ENCODE results near the gene FBXW5. TPM values are rescaled to one million over a fixed set of nuclear protein-coding genes. Genes with fewer than 3 reads are reported as not detected.

Gene FBXW5
- total RNA-seq, 1 experiment from 2014 or later = 62.2 TPM

GRCh38 chr9:136963341-136963740 is 18.8 kb upstream of the FBXW5 start:
- Histone ChIP-seq H2BK12ac (ENCODE audit: insufficient read length, low read depth, low read length) (no peak overlapping the region), H3T11ph (ENCODE audit: low read length) (no peak overlapping the region), H3K79me2 (ENCODE audit: insufficient read depth, low read length) (no peaks in the 10 kb centered on the region), H3K4me2 (ENCODE audit: insufficient read depth, insufficient read length, low read length) (no peak overlapping the region), H4K20me1 (ENCODE audit: control insufficient read depth, insufficient read depth, insufficient read length) (no peaks in the 10 kb centered on the region), H3K23me2 (ENCODE audit: insufficient read length, low read depth, low read length, poor library complexity, severe bottlenecking) (no peaks in the 10 kb centered on the region), H3K27me3 (ENCODE audit: insufficient read depth, low read length) (no peaks in the 10 kb centered on the region), H4K8ac (replicated peaks; ENCODE audit: insufficient read length, low read depth, low read length) (no peak overlapping the region), H4K5ac (ENCODE audit: insufficient read length, low read depth, low read length) (no peak overlapping the region), H3K27ac (ENCODE audit: insufficient read length, low read depth, low read length) (no peak overlapping the region), H3K56ac (ENCODE audit: insufficient read length, low read depth, low read length) (no peak overlapping the region), H2AK5ac (ENCODE audit: insufficient read length, low read length) (no peak overlapping the region), H3K23ac (ENCODE audit: insufficient read length, low read depth, low read length) (no peak overlapping the region), H2BK5ac (ENCODE audit: insufficient read length, low read length) (no peak overlapping the region), H3K4ac (ENCODE audit: low read depth, low read length) (no peak overlapping the region), H3K9me3 (ENCODE audit: control insufficient read depth, low read depth, low read length) (no peaks in the 10 kb centered on the region), H3K18ac (ENCODE audit: insufficient read length, low read depth, low read length) (no peak overlapping the region), H2BK15ac (ENCODE audit: low read depth, low read length) (no peak overlapping the region), H4K91ac (ENCODE audit: insufficient read length, low read depth, low read length) (no peak overlapping the region), H2BK120ac (ENCODE audit: low read depth, low read length, poor library complexity, severe bottlenecking) (no peak overlapping the region), H3K4me1 (ENCODE audit: insufficient read depth, low read length) (peaks cover 2% of the 10 kb centered on the region; the same call in 1 of the 2 replicates), H3K79me1 (ENCODE audit: insufficient read depth, low read depth, low read length, poor library complexity, severe bottlenecking) (no peaks in the 10 kb centered on the region), H2AFZ (ENCODE audit: low read length) (no peak overlapping the region), H3K9ac (ENCODE audit: extremely low read depth, insufficient read length, low read length) (no peak overlapping the region), H2BK20ac (ENCODE audit: low read depth, low read length, poor library complexity, severe bottlenecking) (no peak overlapping the region), H3K14ac (ENCODE audit: insufficient read depth, low read length) (no peak overlapping the region)
- no peak overlapping the region for H3K4me3 Mint-ChIP-seq
- no peak for DNase-seq
- no peaks in the 10 kb centered on the region for H3K9me3 Mint-ChIP-seq
- no CpG with 5 or more reads among the region's 15 CpGs for WGBS (ENCODE audit: extremely low coverage, insufficient read length, low lambda C conversion rate)
- TF ChIP-seq, protein P1, sequence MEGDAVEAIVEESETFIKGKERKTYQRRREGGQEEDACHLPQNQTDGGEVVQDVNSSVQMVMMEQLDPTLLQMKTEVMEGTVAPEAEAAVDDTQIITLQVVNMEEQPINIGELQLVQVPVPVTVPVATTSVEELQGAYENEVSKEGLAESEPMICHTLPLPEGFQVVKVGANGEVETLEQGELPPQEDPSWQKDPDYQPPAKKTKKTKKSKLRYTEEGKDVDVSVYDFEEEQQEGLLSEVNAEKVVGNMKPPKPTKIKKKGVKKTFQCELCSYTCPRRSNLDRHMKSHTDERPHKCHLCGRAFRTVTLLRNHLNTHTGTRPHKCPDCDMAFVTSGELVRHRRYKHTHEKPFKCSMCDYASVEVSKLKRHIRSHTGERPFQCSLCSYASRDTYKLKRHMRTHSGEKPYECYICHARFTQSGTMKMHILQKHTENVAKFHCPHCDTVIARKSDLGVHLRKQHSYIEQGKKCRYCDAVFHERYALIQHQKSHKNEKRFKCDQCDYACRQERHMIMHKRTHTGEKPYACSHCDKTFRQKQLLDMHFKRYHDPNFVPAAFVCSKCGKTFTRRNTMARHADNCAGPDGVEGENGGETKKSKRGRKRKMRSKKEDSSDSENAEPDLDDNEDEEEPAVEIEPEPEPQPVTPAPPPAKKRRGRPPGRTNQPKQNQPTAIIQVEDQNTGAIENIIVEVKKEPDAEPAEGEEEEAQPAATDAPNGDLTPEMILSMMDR (conservative IDR thresholded peaks at IDR 0.05) = no peak
- H3K36me3 Mint-ChIP-seq (ENCODE audit: insufficient read depth in 1 of 3, low read depth in 3 of 3) = no peaks in the 10 kb centered on the region
- H3K4me1 Mint-ChIP-seq = peaks cover 7 to 15% of the 10 kb centered on the region in 2 experiments
- peaks cover 18% of the 10 kb centered on the region for H3K27me3 Mint-ChIP-seq (ENCODE audit: low read depth)
- H3K27ac Mint-ChIP-seq = no peak overlapping the region
